ENCODE data around the gene BLCAP. TPM values are rescaled to one million over a fixed set of nuclear protein-coding genes. Genes with fewer than 3 reads are reported as not detected.

BLCAP gene
- total and polyA plus RNA-seq, 2 experiments from 2014 or later, result 62.2 to 64.8 TPM

DNA sequence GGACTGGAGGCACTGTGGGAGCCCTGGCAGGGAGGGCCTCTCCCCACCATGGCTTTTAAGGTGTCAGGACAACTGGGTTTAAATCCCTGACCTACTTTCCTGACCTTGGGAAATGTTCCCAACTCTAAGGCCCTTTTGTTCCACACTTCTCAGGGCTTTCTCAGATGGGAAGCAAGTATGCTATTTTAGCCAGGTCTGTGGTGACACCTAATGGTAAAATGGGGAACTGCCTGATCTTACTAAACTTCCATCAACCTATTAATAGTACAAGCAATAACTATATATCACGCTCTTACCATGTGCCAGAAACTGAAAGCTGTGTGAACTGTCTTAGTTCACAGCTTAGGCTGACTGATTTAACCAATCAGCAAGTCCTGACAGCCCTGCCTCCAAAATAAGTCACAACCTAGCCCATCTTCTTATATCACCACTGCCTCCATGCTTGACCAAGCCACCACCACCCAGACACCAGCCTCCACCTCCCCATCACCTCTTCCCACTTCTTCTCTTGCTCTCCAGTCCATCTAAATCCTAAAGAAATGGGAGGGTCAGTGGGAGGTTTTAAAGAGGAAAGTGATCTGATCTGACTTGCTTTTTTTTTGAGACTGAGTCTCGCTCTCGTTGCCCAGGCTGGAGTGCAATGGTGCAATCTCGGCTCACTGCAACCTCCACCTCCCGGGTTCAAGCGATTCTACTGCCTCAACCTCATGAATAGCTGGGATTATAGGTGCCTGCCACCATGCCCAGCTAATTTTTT is 6.9 kb upstream of the BLCAP start:
- Mint-ChIP-seq H3K4me3 (no peak overlapping the region), H3K9me3 (no peaks in the 10 kb centered on the region), H3K27me3 (ENCODE audit: insufficient read depth, low read depth, poor library complexity) (peaks cover 4% of the 10 kb centered on the region), H3K27ac (peak overlapping the region; percentile 83; the same call in 1 of the 2 replicates), H3K4me1 (peaks cover 13% of the 10 kb centered on the region; the same call in 2 of the 3 replicates), H3K36me3 (ENCODE audit: low read depth) (no peaks in the 10 kb centered on the region)
- DNase-seq (ENCODE audit: low spot score), result peak; percentile 88
- H3K27me3 ChIP-seq (ENCODE audit: insufficient read depth), result no peaks in the 10 kb centered on the region
- H3K9me2 ChIP-seq (ENCODE audit: insufficient read depth), result no peaks in the 10 kb centered on the region
- no peaks in the 10 kb centered on the region for H3K36me3 ChIP-seq (ENCODE audit: insufficient read depth)
- peaks cover 12% of the 10 kb centered on the region for H3K4me1 ChIP-seq (ENCODE audit: insufficient read depth)
- no peak overlapping the region for H3K4me3 ChIP-seq
- no peaks in the 10 kb centered on the region for H3F3A ChIP-seq (replicated peaks; ENCODE audit: low read depth)
- H4K20me1 ChIP-seq (replicated peaks; ENCODE audit: insufficient read depth), result no peaks in the 10 kb centered on the region
- no peak overlapping the region for H3K27ac ChIP-seq (ENCODE audit: low read depth)
- H3K4me2 ChIP-seq, result no peak overlapping the region
- no peaks in the 10 kb centered on the region for H3K79me2 ChIP-seq (replicated peaks; ENCODE audit: insufficient read depth)
- peak; percentile 92 for ATAC-seq
- TF ChIP-seq, protein P1, sequence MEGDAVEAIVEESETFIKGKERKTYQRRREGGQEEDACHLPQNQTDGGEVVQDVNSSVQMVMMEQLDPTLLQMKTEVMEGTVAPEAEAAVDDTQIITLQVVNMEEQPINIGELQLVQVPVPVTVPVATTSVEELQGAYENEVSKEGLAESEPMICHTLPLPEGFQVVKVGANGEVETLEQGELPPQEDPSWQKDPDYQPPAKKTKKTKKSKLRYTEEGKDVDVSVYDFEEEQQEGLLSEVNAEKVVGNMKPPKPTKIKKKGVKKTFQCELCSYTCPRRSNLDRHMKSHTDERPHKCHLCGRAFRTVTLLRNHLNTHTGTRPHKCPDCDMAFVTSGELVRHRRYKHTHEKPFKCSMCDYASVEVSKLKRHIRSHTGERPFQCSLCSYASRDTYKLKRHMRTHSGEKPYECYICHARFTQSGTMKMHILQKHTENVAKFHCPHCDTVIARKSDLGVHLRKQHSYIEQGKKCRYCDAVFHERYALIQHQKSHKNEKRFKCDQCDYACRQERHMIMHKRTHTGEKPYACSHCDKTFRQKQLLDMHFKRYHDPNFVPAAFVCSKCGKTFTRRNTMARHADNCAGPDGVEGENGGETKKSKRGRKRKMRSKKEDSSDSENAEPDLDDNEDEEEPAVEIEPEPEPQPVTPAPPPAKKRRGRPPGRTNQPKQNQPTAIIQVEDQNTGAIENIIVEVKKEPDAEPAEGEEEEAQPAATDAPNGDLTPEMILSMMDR (conservative IDR thresholded peaks at IDR 0.05; ENCODE audit: low read depth in 2 of 2), result peak; percentile 86 to 91
- TF ChIP-seq JUNB (IDR thresholded peaks at IDR 0.05; ENCODE audit: unreplicated experiment) (no peak), EZH2 (IDR thresholded peaks at IDR 0.05; ENCODE audit: low read depth, unreplicated experiment) (no peak), ZNF331 (CRISPR knock-in tag; IDR thresholded peaks at IDR 0.05; ENCODE audit: low read depth) (no peak), NANOG (IDR thresholded peaks at IDR 0.05; ENCODE audit: borderline replicate concordance) (no peak), STAT1 (IDR thresholded peaks at IDR 0.05; ENCODE audit: unreplicated experiment) (no peak), EZH2phosphoT487 (IDR thresholded peaks at IDR 0.05; ENCODE audit: unreplicated experiment) (no peak), ZNF114 (CRISPR knock-in tag; IDR thresholded peaks at IDR 0.05) (no peak), CREB1 (CRISPR knock-in tag; IDR thresholded peaks at IDR 0.05; ENCODE audit: low read depth) (no peak)
- H2AFZ ChIP-seq, result no peak overlapping the region

DNA sequence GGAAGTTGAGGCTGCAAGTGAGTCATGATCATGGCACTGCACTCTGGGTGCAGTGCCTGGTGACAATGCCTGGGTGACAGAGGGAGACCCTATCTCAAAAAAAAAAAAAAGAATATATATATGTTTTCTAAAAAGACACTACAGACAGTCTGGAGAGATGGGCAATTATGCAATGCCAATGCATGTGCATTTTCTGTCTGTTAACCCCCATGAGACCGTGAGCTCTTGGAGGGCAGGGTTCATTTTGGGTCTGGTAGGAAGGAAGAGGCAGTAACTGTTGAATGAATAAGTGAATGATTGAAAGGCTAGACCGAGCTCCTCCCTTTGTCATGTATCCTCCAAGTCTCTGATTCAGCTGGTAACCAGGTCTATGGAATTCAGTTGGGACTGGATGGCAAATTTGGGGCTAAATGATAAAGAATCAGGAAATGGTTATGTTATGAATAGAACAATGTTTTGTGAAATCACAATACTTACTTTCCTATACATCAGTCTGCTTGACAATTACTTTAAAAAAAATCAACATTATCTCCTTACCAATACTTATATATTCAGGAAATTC is 5.6 kb upstream of the BLCAP start:
- Histone ChIP-seq H3K4me1 (ENCODE audit: insufficient read depth) (peaks cover 18% of the 10 kb centered on the region), H3K4me3 (no peak overlapping the region), H3K27me3 (ENCODE audit: insufficient read depth) (no peaks in the 10 kb centered on the region), H3K9me2 (ENCODE audit: insufficient read depth) (no peaks in the 10 kb centered on the region), H3K36me3 (ENCODE audit: insufficient read depth) (no peaks in the 10 kb centered on the region), H4K20me1 (replicated peaks; ENCODE audit: insufficient read depth) (no peaks in the 10 kb centered on the region), H3F3A (replicated peaks; ENCODE audit: low read depth) (no peaks in the 10 kb centered on the region), H3K79me2 (replicated peaks; ENCODE audit: insufficient read depth) (peaks cover under 1% of the 10 kb centered on the region; the same call in 1 of the 2 replicates), H2AFZ (no peak overlapping the region), H3K4me2 (no peak overlapping the region), H3K27ac (ENCODE audit: low read depth) (no peak overlapping the region)
- Mint-ChIP-seq H3K4me3 (no peak overlapping the region; the same call in 2 of the 3 replicates), H3K36me3 (ENCODE audit: low read depth) (no peaks in the 10 kb centered on the region), H3K9me3 (0 out of 3 replicates have a peak, but pooled peaks cover 5% of the 10 kb centered on the region), H3K27ac (no peak overlapping the region), H3K4me1 (peaks cover 24% of the 10 kb centered on the region), H3K27me3 (ENCODE audit: insufficient read depth, low read depth, poor library complexity) (peaks cover 4% of the 10 kb centered on the region)
- ATAC-seq, result no peak
- DNase-seq (ENCODE audit: low spot score), result no peak
- TF ChIP-seq CREB1 (CRISPR knock-in tag; IDR thresholded peaks at IDR 0.05; ENCODE audit: low read depth) (no peak), EZH2phosphoT487 (IDR thresholded peaks at IDR 0.05; ENCODE audit: unreplicated experiment) (no peak), ZNF114 (CRISPR knock-in tag; IDR thresholded peaks at IDR 0.05) (no peak), JUNB (IDR thresholded peaks at IDR 0.05; ENCODE audit: unreplicated experiment) (no peak), NANOG (IDR thresholded peaks at IDR 0.05; ENCODE audit: borderline replicate concordance) (no peak), STAT1 (IDR thresholded peaks at IDR 0.05; ENCODE audit: unreplicated experiment) (no peak), POLR2AphosphoS5 (IDR thresholded peaks at IDR 0.05; ENCODE audit: low read depth) (no peak)
- TF ChIP-seq, protein P1 (conservative IDR thresholded peaks at IDR 0.05; ENCODE audit: low read depth in 2 of 2), result no peak

Measured in GM23338 (cell line).